SK-N-SH (cell line): ENCODE data around the gene PARP8. TPM values are rescaled to one million over a fixed set of nuclear protein-coding genes. Genes with fewer than 3 reads are reported as not detected.
"Not testable (repeated sequence)": the region's sequence is repeated elsewhere in the genome, so short reads cannot be mapped to it uniquely, and the experiment has no call there.

Experiments
- CTCF ChIA-PET: fragments of 300-600, 350-600 bp; formaldehyde crosslinking; extraction: SDS; loops from one replicate; lab custom pipeline; 2021; lab: Yijun Ruan, JAX
- POLR2A ChIA-PET: fragments of 350-600 bp; sonication (Branson Sonifier 250); formaldehyde crosslinking; extraction: SDS; loops from one replicate; lab custom pipeline; 2020; ENCODE audit warnings: antibody characterized with exemption, inconsistent platforms; lab: Yijun Ruan, JAX
- DNase-seq: peaks from one replicate; pipeline ENCODE4 v3.0.0; 2012
- H2AFZ ChIP-seq: fragments of 200-600 bp; sonication (generic); 2 replicates; pipeline ENCODE4 v1.8.1; 2016; ENCODE audit warnings: antibody characterized with exemption, mild to moderate bottlenecking, low read depth
- H3F3A ChIP-seq: fragments of 200-600 bp; sonication (generic); replicated peaks from 2 replicates; pipeline ENCODE3; 2016; ENCODE audit warnings: antibody characterized with exemption, mild to moderate bottlenecking; ENCODE audit not compliant: insufficient read depth
- H3K27ac ChIP-seq, 2 experiments: fragments of 200-500 bp in 1 of 2; fragments of 200-600 bp in 1 of 2; sonication (Bioruptor generic) in 1 of 2; sonication (generic), shearing (Covaris generic) in 1 of 2; 2 replicates each; pipeline versions ENCODE4 v1.5.1 to v1.6.1; 2014 to 2016; ENCODE audit warnings: low read depth in 2 of 2, inconsistent platforms in 1 of 2, low read length in 1 of 2, mild to moderate bottlenecking in 1 of 2, mixed read lengths in 1 of 2
- H3K27me3 ChIP-seq: fragments of 200-600 bp; sonication (generic), shearing (Covaris generic); 2 replicates; pipeline ENCODE4 v1.6.1; 2016; ENCODE audit warnings: mixed run types; ENCODE audit not compliant: insufficient read depth
- H3K36me3 ChIP-seq, 2 experiments: fragments of 200-500 bp in 1 of 2; fragments of 200-600 bp in 1 of 2; sonication (Bioruptor generic) in 1 of 2; sonication (generic) in 1 of 2; replicated peaks in 1 of 2; 2 replicates each; pipeline versions ENCODE3 to v1.5.1; 2014 to 2016; ENCODE audit warnings: low read length in 1 of 2, mild to moderate bottlenecking in 1 of 2; ENCODE audit not compliant: insufficient read depth in 2 of 2, control insufficient read depth in 1 of 2
- H3K4me1 ChIP-seq, 2 experiments: fragments of 200-500 bp in 1 of 2; fragments of 200-600 bp in 1 of 2; sonication (Bioruptor generic) in 1 of 2; sonication (generic), shearing (Covaris generic) in 1 of 2; 2 replicates each; pipeline versions ENCODE4 v1.5.1 to v1.6.1; 2014 to 2016; ENCODE audit warnings: low read depth in 1 of 2, low read length in 1 of 2, mixed run types in 1 of 2; ENCODE audit not compliant: insufficient read depth in 2 of 2, control insufficient read depth in 1 of 2
- H3K4me2 ChIP-seq: fragments of 200-600 bp; sonication (generic), shearing (Covaris generic); 2 replicates; pipeline ENCODE4 v1.6.1; 2017; ENCODE audit warnings: mixed run types
- H3K4me3 ChIP-seq, 2 experiments: fragments of 200-500 bp in 1 of 2; fragments of 200-600 bp in 1 of 2; sonication (Bioruptor generic) in 1 of 2; sonication (generic), shearing (Covaris generic) in 1 of 2; 2 replicates each; pipeline versions ENCODE4 v1.5.1 to v1.8.1; 2014 to 2016; ENCODE audit warnings: low read depth in 2 of 2, inconsistent platforms in 1 of 2, low read length in 1 of 2, mild to moderate bottlenecking in 1 of 2, mixed read lengths in 1 of 2, moderate library complexity in 1 of 2
- H3K79me2 ChIP-seq: fragments of 200-600 bp; sonication (generic); 2 replicates; pipeline ENCODE4 v1.8.1; 2017; ENCODE audit warnings: mild to moderate bottlenecking; ENCODE audit not compliant: insufficient read depth
- H3K9ac ChIP-seq: fragments of 200-600 bp; sonication (generic); 2 replicates; pipeline ENCODE4 v1.6.1; 2017; ENCODE audit warnings: mixed run types
- H3K9me2 ChIP-seq: fragments of 200-600 bp; sonication (generic); 2 replicates; pipeline ENCODE4 v1.6.1; 2017; ENCODE audit warnings: mixed run types
- H3K9me3 ChIP-seq: fragments of 200-600 bp; sonication (generic); 2 replicates; pipeline ENCODE4 v1.6.1; 2017; ENCODE audit warnings: mixed run types, mild to moderate bottlenecking, moderate library complexity
- H4K20me1 ChIP-seq: fragments of 200-600 bp; sonication (generic); 2 replicates; pipeline ENCODE4 v1.6.1; 2017; ENCODE audit warnings: mild to moderate bottlenecking, mixed run types; ENCODE audit not compliant: insufficient read depth
- CHD2 ChIP-seq: fragments of 150-350 bp; IDR thresholded peaks from 2 replicates; pipeline ENCODE4 v1.6.1; 2018; ENCODE audit warnings: low read length; ENCODE audit not compliant: partially characterized antibody
- ELF1 ChIP-seq: IDR thresholded peaks from 2 replicates; pipeline ENCODE4 v1.4.0; 2012
- EP300 ChIP-seq, 2 experiments: IDR thresholded peaks; 2 replicates each; pipeline versions ENCODE4 v1.4.0 to v1.6.1; 2012; ENCODE audit warnings: borderline replicate concordance in 1 of 2, low read depth in 1 of 2, low read length in 1 of 2
- EZH2phosphoT487 ChIP-seq: fragments of 200-600 bp; sonication (generic); IDR thresholded peaks from 2 replicates; pipeline ENCODE4 v1.6.1; 2017; ENCODE audit warnings: low read depth, mixed run types, mild to moderate bottlenecking, antibody characterized with exemption, moderate library complexity, borderline replicate concordance
- FOXJ3 ChIP-seq: sonication (generic); formaldehyde crosslinking; IDR thresholded peaks from 2 replicates; pipeline ENCODE4 v1.5.1; 2020; ENCODE audit warnings: mild to moderate bottlenecking, missing genetic modification reagents
- FOXM1 ChIP-seq: IDR thresholded peaks from 2 replicates; pipeline ENCODE4 v1.4.0; 2012; ENCODE audit warnings: low read depth, mild to moderate bottlenecking
- GABPA ChIP-seq: IDR thresholded peaks from 2 replicates; pipeline ENCODE4 v1.4.0; 2012; ENCODE audit warnings: low read depth, mild to moderate bottlenecking
- JUND ChIP-seq: IDR thresholded peaks from 2 replicates; pipeline ENCODE4 v1.4.0; 2012
- MXI1 ChIP-seq: IDR thresholded peaks from 2 replicates; pipeline ENCODE4 v1.6.1; 2012; ENCODE audit warnings: mild to moderate bottlenecking, low read depth, low read length, improper control_type of control experiment
- NFIC ChIP-seq: IDR thresholded peaks from 2 replicates; pipeline ENCODE4 v1.4.0; 2012; ENCODE audit warnings: borderline replicate concordance
- POLR2AphosphoS5 ChIP-seq: IDR thresholded peaks from 2 replicates; pipeline ENCODE4 v1.6.1; 2012; ENCODE audit warnings: low read depth, low read length
- RAD21 ChIP-seq: IDR thresholded peaks from 2 replicates; pipeline ENCODE4 v1.6.1; 2012; ENCODE audit warnings: mild to moderate bottlenecking, low read length
- RCOR1 ChIP-seq: fragments of 150-350 bp; IDR thresholded peaks from 2 replicates; pipeline ENCODE4 v1.6.1; 2017; ENCODE audit warnings: antibody characterized with exemption, low read length
- SMC3 ChIP-seq: IDR thresholded peaks from 2 replicates; pipeline ENCODE4 v1.6.1; 2012; ENCODE audit warnings: low read depth, low read length, improper control_type of control experiment
- TAF1 ChIP-seq: IDR thresholded peaks from 2 replicates; pipeline ENCODE4 v1.6.1; 2012; ENCODE audit warnings: low read depth, mild to moderate bottlenecking, low read length, moderate library complexity, borderline replicate concordance
- TCF12 ChIP-seq: IDR thresholded peaks from 2 replicates; pipeline ENCODE4 v1.4.0; 2012
- YY1 ChIP-seq: IDR thresholded peaks from 2 replicates; pipeline ENCODE4 v1.4.0; 2012; ENCODE audit warnings: low read depth, mild to moderate bottlenecking
- WGBS: methylation state at CpG from one replicate; pipeline ENCODE4 v1.1.6; 2017; ENCODE audit warnings: low lambda C conversion rate; 5-methylcytosine and 5-hydroxymethylcytosine counted together
- polyA plus RNA-seq, 3 experiments: library from polyadenylated mRNA; depleted of rRNA; stranded (reverse); fragments of >200 nt; gene quantifications; 2 replicates each; pipeline ENCODE4 v1.2.3, GENCODE V29; 2012
- TF ChIP-seq, protein P1 (sequence below): fragments of 150-350 bp; IDR thresholded peaks from 2 replicates; pipeline ENCODE4 v1.6.1; 2016; ENCODE audit warnings: mild to moderate bottlenecking, low read depth, low read length
- TF ChIP-seq, protein P2 (sequence below): fragments of 150-350 bp; IDR thresholded peaks from 2 replicates; pipeline ENCODE4 v1.6.1; 2017; ENCODE audit warnings: antibody characterized with exemption, low read length, low read depth, borderline replicate concordance
- TF ChIP-seq, protein P3 (sequence below): IDR thresholded peaks from 2 replicates; pipeline ENCODE4 v1.4.0; 2012; ENCODE audit warnings: low read depth
- TF ChIP-seq, protein P4 (sequence below): IDR thresholded peaks from 2 replicates; pipeline ENCODE4 v1.4.0; 2012; ENCODE audit warnings: low read depth, borderline replicate concordance
- TF ChIP-seq, protein P5 (sequence below): IDR thresholded peaks from 2 replicates; pipeline ENCODE4; 2012

PARP8 gene
- polyA plus RNA-seq, 1 of the 3 experiments (the other 2 are of a cell fraction) = 6.2 TPM

DNA sequence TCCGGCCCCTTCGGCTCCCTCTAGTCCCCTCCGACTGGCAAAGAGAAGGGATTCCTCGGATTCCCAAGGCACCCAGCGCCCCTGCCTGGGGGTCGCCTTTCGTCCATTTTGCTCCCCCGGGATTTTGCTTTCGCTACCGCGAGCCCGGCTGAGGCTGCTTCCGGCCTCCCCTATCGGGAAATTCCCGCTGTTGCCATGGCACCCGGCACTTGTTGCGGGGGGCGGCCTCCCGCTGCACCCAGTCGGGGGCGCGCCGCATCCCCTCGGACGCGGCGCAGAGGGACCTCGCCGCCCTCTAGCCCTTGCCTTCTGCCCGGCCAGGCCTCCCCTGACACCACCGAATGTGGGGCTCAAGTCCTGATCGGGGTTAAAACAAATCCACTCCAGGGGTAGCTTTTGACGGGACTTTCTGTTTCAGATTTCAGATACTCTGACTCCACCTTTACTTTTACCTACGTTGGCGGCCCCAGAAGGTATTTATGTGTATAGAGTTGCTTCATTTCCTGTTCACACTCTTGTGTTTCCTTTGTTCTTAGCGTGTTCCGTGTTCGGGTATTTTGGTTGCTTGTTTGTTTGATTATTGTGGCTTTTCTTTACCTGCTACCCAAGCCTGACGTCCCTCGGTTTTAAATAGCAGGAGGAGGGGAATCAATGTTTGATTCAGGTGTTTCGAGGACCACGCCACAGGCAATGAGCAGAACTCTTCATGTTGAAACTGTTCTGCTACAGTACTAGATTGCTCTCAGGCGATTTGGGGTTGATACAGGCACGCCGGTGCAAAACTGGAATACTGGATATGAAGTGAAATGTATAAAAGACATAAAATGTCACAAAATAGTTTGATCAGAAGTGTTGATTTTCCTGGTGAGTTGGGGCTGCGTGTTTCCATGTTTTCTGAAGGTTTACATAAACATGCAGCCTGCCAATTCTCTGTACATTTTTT is 1.5 kb downstream of the PARP8 start (continued):
- TF ChIP-seq EZH2phosphoT487 (no peak), FOXJ3 (CRISPR knock-in tag) (no peak), ELF1 (no peak), YY1 (peak; percentile 49; the same call in 1 of the 2 replicates), RAD21 (no peak), FOXM1 (no peak), TCF12 (no peak), EP300 (IDR thresholded peaks at IDR 0.05; ENCODE audit: borderline replicate concordance in 1 of 2, low read depth in 1 of 2, low read length in 1 of 2) (no peak), RCOR1 (no peak), TAF1 (no peak; the same call in 1 of the 2 replicates), JUND (no peak), MXI1 (peak; percentile 55; the same call in 1 of the 2 replicates), SMC3 (no peak), CHD2 (peak; percentile 73), NFIC (no peak), POLR2AphosphoS5 (no peak; the same call in 1 of the 2 replicates), GABPA (no peak)
- TF ChIP-seq, protein P1, sequence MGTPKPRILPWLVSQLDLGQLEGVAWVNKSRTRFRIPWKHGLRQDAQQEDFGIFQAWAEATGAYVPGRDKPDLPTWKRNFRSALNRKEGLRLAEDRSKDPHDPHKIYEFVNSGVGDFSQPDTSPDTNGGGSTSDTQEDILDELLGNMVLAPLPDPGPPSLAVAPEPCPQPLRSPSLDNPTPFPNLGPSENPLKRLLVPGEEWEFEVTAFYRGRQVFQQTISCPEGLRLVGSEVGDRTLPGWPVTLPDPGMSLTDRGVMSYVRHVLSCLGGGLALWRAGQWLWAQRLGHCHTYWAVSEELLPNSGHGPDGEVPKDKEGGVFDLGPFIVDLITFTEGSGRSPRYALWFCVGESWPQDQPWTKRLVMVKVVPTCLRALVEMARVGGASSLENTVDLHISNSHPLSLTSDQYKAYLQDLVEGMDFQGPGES = no peak
- TF ChIP-seq, protein P2, sequence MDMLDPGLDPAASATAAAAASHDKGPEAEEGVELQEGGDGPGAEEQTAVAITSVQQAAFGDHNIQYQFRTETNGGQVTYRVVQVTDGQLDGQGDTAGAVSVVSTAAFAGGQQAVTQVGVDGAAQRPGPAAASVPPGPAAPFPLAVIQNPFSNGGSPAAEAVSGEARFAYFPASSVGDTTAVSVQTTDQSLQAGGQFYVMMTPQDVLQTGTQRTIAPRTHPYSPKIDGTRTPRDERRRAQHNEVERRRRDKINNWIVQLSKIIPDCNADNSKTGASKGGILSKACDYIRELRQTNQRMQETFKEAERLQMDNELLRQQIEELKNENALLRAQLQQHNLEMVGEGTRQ = no peak
- TF ChIP-seq, protein P3, sequence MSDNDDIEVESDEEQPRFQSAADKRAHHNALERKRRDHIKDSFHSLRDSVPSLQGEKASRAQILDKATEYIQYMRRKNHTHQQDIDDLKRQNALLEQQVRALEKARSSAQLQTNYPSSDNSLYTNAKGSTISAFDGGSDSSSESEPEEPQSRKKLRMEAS = peak; percentile 27; the same call in 1 of the 2 replicates
- TF ChIP-seq, protein P4, sequence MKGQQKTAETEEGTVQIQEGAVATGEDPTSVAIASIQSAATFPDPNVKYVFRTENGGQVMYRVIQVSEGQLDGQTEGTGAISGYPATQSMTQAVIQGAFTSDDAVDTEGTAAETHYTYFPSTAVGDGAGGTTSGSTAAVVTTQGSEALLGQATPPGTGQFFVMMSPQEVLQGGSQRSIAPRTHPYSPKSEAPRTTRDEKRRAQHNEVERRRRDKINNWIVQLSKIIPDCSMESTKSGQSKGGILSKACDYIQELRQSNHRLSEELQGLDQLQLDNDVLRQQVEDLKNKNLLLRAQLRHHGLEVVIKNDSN = no peak
- TF ChIP-seq, protein P5, sequence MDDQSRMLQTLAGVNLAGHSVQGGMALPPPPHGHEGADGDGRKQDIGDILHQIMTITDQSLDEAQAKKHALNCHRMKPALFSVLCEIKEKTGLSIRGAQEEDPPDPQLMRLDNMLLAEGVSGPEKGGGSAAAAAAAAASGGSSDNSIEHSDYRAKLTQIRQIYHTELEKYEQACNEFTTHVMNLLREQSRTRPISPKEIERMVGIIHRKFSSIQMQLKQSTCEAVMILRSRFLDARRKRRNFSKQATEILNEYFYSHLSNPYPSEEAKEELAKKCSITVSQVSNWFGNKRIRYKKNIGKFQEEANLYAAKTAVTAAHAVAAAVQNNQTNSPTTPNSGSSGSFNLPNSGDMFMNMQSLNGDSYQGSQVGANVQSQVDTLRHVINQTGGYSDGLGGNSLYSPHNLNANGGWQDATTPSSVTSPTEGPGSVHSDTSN = no peak

DNA sequence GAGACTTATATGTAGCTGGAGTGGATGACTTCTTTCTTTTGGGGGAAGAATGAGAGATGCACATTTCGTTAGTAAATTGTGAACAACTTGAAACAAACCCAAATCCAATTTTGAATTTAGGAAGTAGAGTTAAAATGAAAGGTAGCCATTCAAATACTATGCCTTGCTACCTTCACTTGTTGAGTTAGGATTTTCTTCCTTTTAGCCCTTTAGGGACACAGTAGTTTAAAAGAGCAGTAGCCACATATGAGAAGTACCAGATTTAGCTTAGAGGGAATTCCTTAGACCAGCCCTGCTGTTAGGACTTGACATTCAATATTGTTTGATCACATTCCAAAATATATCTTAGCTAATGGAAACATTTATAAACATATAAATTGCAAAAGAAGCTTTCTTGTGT is 2.2 kb downstream of the PARP8 start:
- WGBS = 50% methylated on average over 1 of the region's 1 CpG
- Histone ChIP-seq H2AFZ (peak overlapping the region; percentile 87), H3K9ac (peak overlapping the region; percentile 90), H3K4me3 (peak overlapping the region; percentile 86 to 92), H3K4me2 (peak overlapping the region; percentile 88)
- H3K27me3 ChIP-seq, POLR2A ChIA-PET, H4K20me1 ChIP-seq, H3K9me3 ChIP-seq, CTCF ChIA-PET, H3K4me1 ChIP-seq, DNase-seq, H3K9me2 ChIP-seq, H3K36me3 ChIP-seq, H3K27ac ChIP-seq, H3F3A ChIP-seq, H3K79me2 ChIP-seq: not testable (repeated sequence)
